Measurements from ENCODE around the gene POLD1.

- TF ChIP-seq TAF1 (conservative IDR thresholded peaks at IDR 0.05) (no peak), RAD21 (IDR thresholded peaks at IDR 0.05) (no peak)
Observed at GRCh38 chr19:50423279-50424113, 39.3 kb downstream of the POLD1 start.

Measured in liver (tissue), 2 donors.